Neutrophil (primary cell): ENCODE data around the gene EHD1.
A peak's percentile ranks its signal among the peaks of the same experiment; 100 is the strongest.

Source experiments
- H3K27ac ChIP-seq: fragments of 200-600 bp; sonication (generic); 2 replicates; pipeline ENCODE4 v1.5.1; 2016; ENCODE audit warnings: mild to moderate bottlenecking, moderate library complexity
- H3K27me3 ChIP-seq: fragments of 200-600 bp; sonication (generic); 2 replicates; pipeline ENCODE4 v1.6.0; 2016; ENCODE audit warnings: mild to moderate bottlenecking
- H3K36me3 ChIP-seq: fragments of 200-600 bp; sonication (generic); 2 replicates; pipeline ENCODE4 v1.5.1; 2017
- H3K4me1 ChIP-seq, 2 experiments: fragments of 200-600 bp in 1 of 2; sonication (generic) in 1 of 2; 1 replicate in 1 of 2; 2 replicates in 1 of 2; pipeline versions ENCODE4 v1.5.1 to v1.6.1; 2013 to 2016; ENCODE audit warnings: low read depth in 1 of 2, low read length in 1 of 2, mild to moderate bottlenecking in 1 of 2, moderate library complexity in 1 of 2; ENCODE audit not compliant: control insufficient read depth in 1 of 2, insufficient read depth in 1 of 2
- H3K4me3 ChIP-seq, 2 experiments: fragments of 200-600 bp in 1 of 2; sonication (generic) in 1 of 2; 1 replicate in 1 of 2; 2 replicates in 1 of 2; pipeline ENCODE4 v1.5.1; 2013 to 2016; ENCODE audit warnings: low read depth in 1 of 2, low read length in 1 of 2, mild to moderate bottlenecking in 1 of 2, moderate library complexity in 1 of 2
- H3K9me3 ChIP-seq: fragments of 200-600 bp; sonication (generic); 2 replicates; pipeline ENCODE4 v1.5.1; 2016
- CTCF ChIP-seq: fragments of 200-600 bp; sonication (generic); IDR thresholded peaks from 2 replicates; pipeline ENCODE4 v1.5.1; 2016; ENCODE audit warnings: antibody characterized with exemption

EHD1 gene

DNA sequence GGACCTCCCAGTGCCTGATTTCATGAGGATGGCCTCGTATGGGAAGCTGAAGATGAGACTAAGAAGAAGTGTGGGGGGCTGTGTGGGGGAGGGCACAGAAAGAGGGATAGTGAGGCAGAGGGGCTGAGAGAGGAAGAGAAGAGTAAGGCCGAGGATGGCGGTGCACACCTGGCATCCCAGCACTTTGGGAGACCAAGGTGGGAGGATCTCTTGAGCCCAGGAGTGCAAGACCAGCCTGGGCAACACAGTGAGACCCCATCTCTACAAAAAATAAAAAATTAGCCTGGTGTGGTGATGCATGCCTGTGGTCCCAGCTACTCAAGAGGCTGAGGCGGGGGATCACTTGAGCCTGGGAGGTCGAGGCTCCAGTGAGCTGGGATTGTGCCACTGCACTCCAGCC is 13.5 kb upstream of the EHD1 start:
- Histone ChIP-seq H3K27ac (no peak overlapping the region), H3K36me3 (peaks cover 33% of the 10 kb centered on the region), H3K4me3 (no peak overlapping the region), H3K9me3 (no peaks in the 10 kb centered on the region), H3K4me1 (peaks cover 48 to 51% of the 10 kb centered on the region in 2 experiments), H3K27me3 (no peaks in the 10 kb centered on the region)
- no peak for TF ChIP-seq CTCF

- H3K27me3 ChIP-seq = no peaks in the 10 kb centered on the region
- no peak for TF ChIP-seq CTCF
- no peaks in the 10 kb centered on the region for H3K9me3 ChIP-seq
- no peak overlapping the region for H3K27ac ChIP-seq
- peaks cover 28% of the 10 kb centered on the region for H3K36me3 ChIP-seq
- H3K4me3 ChIP-seq = no peak overlapping the region
- H3K4me1 ChIP-seq = peaks cover 51 to 54% of the 10 kb centered on the region in 2 experiments
Observed at GRCh38 chr11:64891215-64891848, 12.9 kb upstream of the EHD1 start.

DNA sequence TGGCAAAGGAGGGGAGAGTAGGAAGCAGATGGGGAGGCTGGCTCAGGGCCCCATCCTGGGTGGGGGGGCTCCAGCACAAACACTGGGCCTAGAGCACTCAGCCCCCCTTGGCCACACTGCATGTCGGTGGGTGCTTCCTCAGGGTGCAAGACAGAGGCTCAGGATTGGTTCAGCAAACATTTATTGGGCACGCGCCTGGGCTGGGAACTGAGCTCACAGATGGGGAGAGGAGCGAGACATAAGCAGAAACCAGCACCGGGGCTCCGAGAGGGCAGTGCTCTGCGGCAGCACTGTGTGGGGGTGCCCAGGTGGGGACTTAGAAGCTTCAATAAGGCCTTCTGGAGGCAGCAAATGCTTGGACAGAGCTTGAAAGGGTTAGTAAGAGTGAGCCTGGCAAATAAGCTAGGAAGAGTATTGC is 12.1 kb upstream of the EHD1 start:
- TF ChIP-seq CTCF = no peak
- H3K27me3 ChIP-seq = no peaks in the 10 kb centered on the region
- H3K27ac ChIP-seq = no peak overlapping the region
- peaks cover 59 to 62% of the 10 kb centered on the region in 2 experiments for H3K4me1 ChIP-seq
- peaks cover 20% of the 10 kb centered on the region for H3K36me3 ChIP-seq
- no peak overlapping the region for H3K4me3 ChIP-seq
- H3K9me3 ChIP-seq = no peaks in the 10 kb centered on the region

DNA sequence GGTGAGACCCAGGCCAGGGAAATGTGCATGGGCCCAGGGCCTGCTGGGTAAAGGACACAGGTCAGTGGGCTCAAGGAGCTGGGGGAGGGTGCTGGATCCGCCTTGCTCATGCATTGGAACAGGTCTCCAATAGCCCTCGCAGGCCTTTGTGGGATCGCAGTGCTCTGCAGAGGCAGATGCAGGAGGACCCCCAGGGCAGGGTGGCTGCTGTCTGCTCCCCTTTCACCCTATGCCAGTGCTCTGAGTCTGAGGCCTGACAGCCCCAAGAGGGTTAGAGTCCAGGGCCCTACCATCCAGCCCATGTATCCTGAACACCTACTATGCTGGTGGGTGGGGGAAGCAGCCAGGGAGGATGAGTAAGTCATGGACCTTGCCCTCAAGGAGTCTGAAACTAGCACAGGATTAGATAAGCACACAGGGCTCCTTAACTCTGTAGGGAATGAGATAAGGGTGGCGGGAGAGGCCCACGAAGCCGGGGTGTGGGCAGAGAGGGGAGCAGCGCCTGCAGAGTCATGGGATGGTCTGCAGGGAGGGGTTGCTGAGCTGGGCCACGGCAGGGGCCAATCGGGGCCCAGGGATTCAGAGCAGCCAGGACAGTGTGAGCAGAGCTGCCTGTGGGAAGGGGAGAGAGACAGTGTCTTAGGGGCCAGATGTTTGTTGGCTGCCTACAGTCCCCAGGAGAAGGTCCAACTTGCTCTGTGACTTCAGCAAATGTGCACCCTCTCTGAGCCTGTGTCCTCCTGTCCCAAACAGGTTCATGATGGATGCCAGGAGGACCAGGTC is 10.5 kb upstream of the EHD1 start:
- Histone ChIP-seq H3K9me3 (no peaks in the 10 kb centered on the region), H3K36me3 (peaks cover 4% of the 10 kb centered on the region), H3K4me1 (peaks cover 67 to 68% of the 10 kb centered on the region in 2 experiments), H3K27ac (peak overlapping the region; percentile 87), H3K4me3 (peak overlapping the region in 1 of 2 experiments; percentile 49), H3K27me3 (no peaks in the 10 kb centered on the region)
- TF ChIP-seq CTCF = no peak

- no peaks in the 10 kb centered on the region for H3K27me3 ChIP-seq
- peak overlapping the region; percentile 87 for H3K27ac ChIP-seq
- peak overlapping the region; percentile 44 to 49 for H3K4me3 ChIP-seq
- peaks cover 62 to 63% of the 10 kb centered on the region in 2 experiments for H3K4me1 ChIP-seq
- TF ChIP-seq CTCF = no peak
- no peaks in the 10 kb centered on the region for H3K36me3 ChIP-seq
- H3K9me3 ChIP-seq = no peaks in the 10 kb centered on the region
Observed at GRCh38 chr11:64888406-64888728, 9.9 kb upstream of the EHD1 start.
